Natural killer cell (primary cell): ENCODE data around the gene GAN. TPM values are rescaled to one million over a fixed set of nuclear protein-coding genes. Genes with fewer than 3 reads are reported as not detected.
A peak's percentile ranks its signal among the peaks of the same experiment; 100 is the strongest.

ENCODE experiments used
- ATAC-seq, 3 donors: fragments of 150-1000 bp in 2 of 3; fragments of 200-7000 bp in 1 of 3; cut with Tn5 transposase; 1 replicate in 1 of 3; 2 replicates in 2 of 3; pipeline ENCODE4 v1.10.0; 2021; ENCODE audit warnings: mild to moderate bottlenecking in 2 of 3, moderate library complexity in 2 of 3
- DNase-seq, 2 donors: peaks; one replicate each; pipeline versions ENCODE4 v3.0.0 to v3.0.0-alpha.2; 2013 to 2021; ENCODE audit warnings: mixed read lengths in 1 of 2
- H3K27ac ChIP-seq: one replicate; pipeline ENCODE4 v1.5.1; 2013; ENCODE audit warnings: mild to moderate bottlenecking, low read length
- H3K27me3 ChIP-seq: one replicate; pipeline ENCODE4 v1.6.1; 2013; ENCODE audit warnings: low read length; ENCODE audit not compliant: control insufficient read depth, insufficient read depth
- H3K36me3 ChIP-seq: one replicate; pipeline ENCODE4 v1.6.1; 2013; ENCODE audit warnings: low read length; ENCODE audit not compliant: control insufficient read depth, insufficient read depth
- H3K4me1 ChIP-seq: one replicate; pipeline ENCODE4 v1.6.1; 2013; ENCODE audit warnings: low read length; ENCODE audit not compliant: control insufficient read depth, insufficient read depth
- H3K4me3 ChIP-seq: one replicate; pipeline ENCODE4 v1.5.1; 2013; ENCODE audit warnings: low read length
- H3K9me3 ChIP-seq: one replicate; pipeline ENCODE4 v1.6.1; 2013; ENCODE audit warnings: low read length; ENCODE audit not compliant: control insufficient read depth, insufficient read depth
- H3K27ac Mint-ChIP-seq, 2 donors: one replicate each; pipeline ENCODE4 v1.8.0; 2022; ENCODE audit warnings: mild to moderate bottlenecking in 2 of 2, mixed read lengths in 2 of 2, moderate library complexity in 1 of 2
- H3K27me3 Mint-ChIP-seq, 2 donors: one replicate each; pipeline ENCODE4 v1.8.0; 2022; ENCODE audit warnings: low read depth in 2 of 2, mixed read lengths in 2 of 2
- H3K36me3 Mint-ChIP-seq: one replicate; pipeline ENCODE4 v1.8.0; 2022; ENCODE audit warnings: mixed read lengths
- H3K4me1 Mint-ChIP-seq, 2 donors: one replicate each; pipeline ENCODE4 v1.8.0; 2022; ENCODE audit warnings: mixed read lengths in 2 of 2
- H3K4me3 Mint-ChIP-seq: one replicate; pipeline ENCODE4 v1.8.0; 2022; ENCODE audit warnings: mild to moderate bottlenecking, moderate library complexity, mixed read lengths
- H3K9me3 Mint-ChIP-seq, 2 donors: one replicate each; pipeline ENCODE4 v1.8.0; 2022; ENCODE audit warnings: mixed read lengths in 2 of 2
- CTCF ChIP-seq: fragments of 200-600 bp; IDR thresholded peaks from one replicate; pipeline ENCODE4 v1.8.0; 2022; ENCODE audit warnings: antibody characterized with exemption
- WGBS: methylation state at CpG from one replicate; pipeline ENCODE4 v1.1.7; 2013; ENCODE audit warnings: missing lambda C conversion rate; ENCODE audit not compliant: insufficient coverage; 5-methylcytosine and 5-hydroxymethylcytosine counted together
- intact Hi-C: fragments of 100-400 bp; cut with micrococcal nuclease; formaldehyde crosslinking; loops from one replicate; pipeline ENCODE4 v1.14.2; 2022
- total RNA-seq, 4 donors: library from RNA; stranded (reverse); fragments of 120-200 nt in 1 of 4; gene quantifications; one replicate each; pipeline versions ENCODE4 v1.2.3 to v1.2.4, GENCODE V29; 2013 to 2022

Gene GAN
- total RNA-seq, 3 donors from 2014 or later (not counting 1 experiment from before 2014, with no cell fraction given): 5.9 to 9.9 (median 7.3) TPM

GRCh38 chr16:81310045-81310644 is 4.6 kb upstream of the GAN start:
- intact Hi-C loops: no loop called here
- H3K27me3 Mint-ChIP-seq: no peaks in the 10 kb centered on the region
- H3K9me3 ChIP-seq: no peaks in the 10 kb centered on the region
- no peaks in the 10 kb centered on the region for H3K9me3 Mint-ChIP-seq
- peaks cover 12% of the 10 kb centered on the region for H3K4me1 ChIP-seq
- no peak overlapping the region for H3K4me3 Mint-ChIP-seq
- H3K27ac Mint-ChIP-seq: no peak overlapping the region
- no peak for TF ChIP-seq CTCF
- H3K27me3 ChIP-seq: no peaks in the 10 kb centered on the region
- WGBS: 94% methylated on average over 3 of the region's 5 CpGs
- H3K4me3 ChIP-seq: no peak overlapping the region
- H3K36me3 Mint-ChIP-seq: no peaks in the 10 kb centered on the region
- no peak for ATAC-seq
- H3K4me1 Mint-ChIP-seq: peaks cover 35 to 38% of the 10 kb centered on the region in 2 donors
- DNase-seq: no peak
- H3K36me3 ChIP-seq: peaks cover 4% of the 10 kb centered on the region
- no peak overlapping the region for H3K27ac ChIP-seq

- peaks cover 4% of the 10 kb centered on the region for H3K36me3 ChIP-seq
- H3K27me3 ChIP-seq: no peaks in the 10 kb centered on the region
- no peak for TF ChIP-seq CTCF
- Mint-ChIP-seq H3K4me3 (no peak overlapping the region), H3K4me1 (peaks cover 41 to 48% of the 10 kb centered on the region in 2 donors), H3K27ac (no peak overlapping the region), H3K27me3 (no peaks in the 10 kb centered on the region), H3K9me3 (no peaks in the 10 kb centered on the region), H3K36me3 (no peaks in the 10 kb centered on the region)
- H3K9me3 ChIP-seq: no peaks in the 10 kb centered on the region
- DNase-seq (no peak), ATAC-seq (no peak)
- H3K27ac ChIP-seq: no peak overlapping the region
- intact Hi-C loops: no loop called here
- no peak overlapping the region for H3K4me3 ChIP-seq
- H3K4me1 ChIP-seq: peaks cover 19% of the 10 kb centered on the region
These were observed 3.0 kb upstream of the GAN start for GRCh38 chr16:81311762-81312161.

GRCh38 chr16:81313701-81314602 is 810 bp upstream of the GAN start:
- 13% methylated on average over 16 of the region's 16 CpGs for WGBS
- peak overlapping the region; percentile 94 for H3K4me3 Mint-ChIP-seq
- Histone ChIP-seq H3K9me3 (no peaks in the 10 kb centered on the region), H3K4me1 (peaks cover 19% of the 10 kb centered on the region), H3K27me3 (no peaks in the 10 kb centered on the region), H3K4me3 (peak overlapping the region; percentile 78), H3K36me3 (peaks cover 4% of the 10 kb centered on the region), H3K27ac (peak overlapping the region; percentile 54)
- intact Hi-C loops: no loop called here
- no peak for TF ChIP-seq CTCF
- no peaks in the 10 kb centered on the region for H3K9me3 Mint-ChIP-seq
- no peaks in the 10 kb centered on the region for H3K36me3 Mint-ChIP-seq
- no peak for ATAC-seq
- H3K4me1 Mint-ChIP-seq: peaks cover 37 to 54% of the 10 kb centered on the region in 2 donors
- DNase-seq: peak in 1 of 2 donors; percentile 3
- peak overlapping the region; percentile 90 to 96 for H3K27ac Mint-ChIP-seq
- H3K27me3 Mint-ChIP-seq: no peaks in the 10 kb centered on the region
